Measurements from ENCODE around the gene GMCL1. TPM values are rescaled to one million over a fixed set of nuclear protein-coding genes. Genes with fewer than 3 reads are reported as not detected.
A peak's percentile ranks its signal among the peaks of the same experiment; 100 is the strongest.
"Not testable (repeated sequence)": the region's sequence is repeated elsewhere in the genome, so short reads cannot be mapped to it uniquely, and the experiment has no call there.

GMCL1 gene
- polyA plus RNA-seq, 4 donors = 18.4 to 36.5 (median 33.5) TPM

DNA sequence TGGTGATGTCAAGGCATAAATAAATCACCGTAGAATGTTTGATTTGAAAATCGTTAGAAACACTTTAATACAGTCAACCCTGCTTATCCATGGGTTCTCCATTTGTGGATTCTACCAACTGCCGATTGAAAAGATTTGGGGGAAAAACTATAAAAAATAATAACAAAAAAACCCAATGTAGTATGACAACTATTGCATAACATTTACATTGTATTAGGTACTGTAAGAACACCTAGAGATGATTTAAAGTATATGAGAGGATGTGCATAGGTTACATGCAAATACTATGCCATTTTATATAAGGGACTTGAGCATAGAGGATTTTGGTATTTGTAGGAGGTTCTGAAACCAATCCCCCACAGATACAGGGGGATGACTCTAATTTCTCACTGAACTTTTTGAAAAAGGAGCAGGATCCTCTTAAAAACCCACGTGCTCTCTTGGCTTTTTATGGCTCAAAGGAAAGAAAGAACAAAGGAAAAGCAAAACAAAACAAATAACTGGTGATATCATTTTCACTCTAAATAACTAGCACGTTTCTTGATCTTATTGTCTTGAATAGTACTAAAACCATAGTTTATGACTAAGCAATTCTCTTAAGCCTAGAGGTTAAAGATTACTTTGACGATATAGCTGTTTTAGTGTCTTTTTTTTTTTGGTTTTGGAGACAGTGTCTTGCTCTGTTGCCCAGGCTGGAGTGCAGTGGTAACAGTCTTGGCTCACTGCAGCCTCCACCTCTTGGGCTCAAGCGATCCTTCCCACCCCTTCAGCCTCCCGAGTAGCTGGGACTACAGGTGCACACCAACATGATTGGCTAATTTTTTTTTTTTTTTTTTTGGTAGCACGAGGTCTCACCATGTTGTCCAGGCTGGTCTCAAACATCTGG, 17.0 kb downstream of the GMCL1 start:
- no peak for DNase-seq (ENCODE audit: low read depth in 4 of 4, low spot score in 3 of 4)

DNA sequence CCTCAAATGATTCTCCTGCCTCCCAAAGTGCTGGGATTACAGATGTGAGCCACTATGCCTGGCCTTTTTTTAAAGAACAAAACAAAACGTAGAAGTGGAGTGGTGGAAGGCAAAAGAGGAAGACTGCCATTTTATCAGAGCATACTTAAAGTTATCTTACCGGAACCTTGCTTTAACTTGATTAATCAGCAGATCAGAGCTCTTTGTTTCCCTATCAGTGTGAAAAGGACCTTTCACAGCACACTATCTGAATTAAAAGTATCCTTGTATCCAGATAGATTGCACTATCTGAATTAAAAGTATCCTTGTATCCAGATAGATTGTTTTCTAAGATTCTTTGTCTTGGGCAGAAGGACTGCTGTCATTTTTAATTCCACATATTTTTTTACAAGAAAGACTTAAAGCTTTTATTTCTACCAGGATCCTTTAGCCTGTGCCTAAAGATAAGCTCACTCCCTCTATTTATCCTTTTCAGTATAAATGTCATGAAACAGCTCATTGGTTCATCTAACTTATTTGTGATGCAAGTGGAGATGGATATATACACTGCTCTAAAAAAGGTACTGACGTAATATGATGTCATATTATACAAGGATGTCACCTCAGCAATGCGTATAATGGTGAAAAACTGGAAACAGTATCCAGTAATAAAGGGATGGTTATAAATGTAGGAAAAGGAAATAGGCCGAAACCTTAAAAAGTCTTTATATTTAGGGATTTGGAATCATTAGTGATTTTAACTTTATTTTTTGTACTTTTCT, 17.8 kb downstream of the GMCL1 start:
- DNase-seq (ENCODE audit: low read depth in 4 of 4, low spot score in 3 of 4) = no peak

GRCh38 chr2:69848186-69848790, 18.8 kb downstream of the GMCL1 start:
- DNase-seq (ENCODE audit: low read depth in 4 of 4, low spot score in 3 of 4) = no peak

DNA sequence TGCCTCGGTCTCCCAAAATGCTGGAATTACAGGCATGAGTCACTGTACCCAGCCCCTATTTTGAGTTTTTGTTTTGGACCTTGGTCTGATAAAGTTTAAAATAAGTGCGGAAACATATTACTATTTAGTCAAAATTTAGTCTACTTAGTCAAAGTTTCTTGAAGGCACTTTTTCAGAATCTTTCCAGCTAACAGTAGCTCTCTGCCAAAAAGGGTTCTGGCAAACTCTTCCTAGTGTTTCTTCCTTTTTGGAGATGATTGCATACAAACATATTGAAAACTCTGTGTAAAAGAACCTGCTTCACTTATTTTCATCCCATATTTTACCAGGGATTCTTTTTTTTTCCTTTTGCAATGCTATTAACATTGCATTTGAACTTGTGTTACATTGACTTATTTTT, 28.8 kb downstream of the GMCL1 start:
- DNase-seq (ENCODE audit: low read depth in 4 of 4, low spot score in 3 of 4) = no peak

DNA sequence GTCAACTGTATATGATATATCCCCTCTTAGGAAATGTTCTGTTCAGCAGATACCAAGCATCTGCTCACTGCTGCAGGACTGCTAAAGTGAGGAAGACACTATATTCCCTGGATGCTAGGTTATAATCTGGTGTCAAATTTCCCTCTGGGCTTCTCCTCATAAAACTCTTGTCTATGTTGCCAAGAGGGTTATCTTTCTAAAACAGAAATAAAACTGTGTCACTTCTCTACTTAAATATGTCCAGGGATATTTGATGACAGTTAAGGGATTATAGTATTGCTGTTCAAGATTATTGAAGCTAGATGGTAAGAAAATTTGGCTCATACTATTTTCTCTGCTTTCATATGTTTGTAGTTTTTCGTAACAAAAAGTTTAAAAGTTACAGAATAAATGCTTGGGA, 33.8 kb downstream of the GMCL1 start:
- DNase-seq (ENCODE audit: low read depth in 4 of 4, low spot score in 3 of 4) = no peak

GRCh38 chr2:69888451-69888850, 59.0 kb downstream of the GMCL1 start:
- no peak for DNase-seq (ENCODE audit: low read depth in 4 of 4, low spot score in 3 of 4)

GRCh38 chr2:69889302-69889701, 59.8 kb downstream of the GMCL1 start:
- DNase-seq (ENCODE audit: low read depth in 4 of 4, low spot score in 3 of 4) = no peak

DNA sequence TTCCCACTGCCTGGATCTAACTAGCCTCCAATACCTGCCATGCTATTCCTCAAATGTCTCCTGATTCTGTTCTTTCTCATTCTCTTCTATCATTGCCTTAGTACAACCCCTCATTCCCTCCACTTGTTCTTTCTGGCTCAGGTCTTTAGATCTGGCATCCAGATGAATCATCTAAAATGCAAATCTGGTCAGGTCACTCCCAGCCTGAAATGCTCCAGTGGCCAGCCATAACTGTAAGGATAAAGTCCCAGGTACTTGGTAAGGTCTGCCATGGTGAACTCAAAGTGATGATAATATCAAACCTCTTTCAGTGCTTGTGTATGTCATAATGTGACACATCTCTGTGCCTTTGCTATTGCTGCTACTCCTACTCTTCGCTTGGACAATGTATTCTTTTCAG, 61.4 kb downstream of the GMCL1 start:
- DNase-seq (ENCODE audit: low read depth in 4 of 4, low spot score in 3 of 4) = no peak

GRCh38 chr2:69892838-69893424, 63.5 kb downstream of the GMCL1 start:
- DNase-seq (ENCODE audit: low read depth in 4 of 4, low spot score in 3 of 4) = not testable (repeated sequence)

- peak in 2 of 4 donors; percentile 58 to 77 for DNase-seq (ENCODE audit: low read depth in 4 of 4, low spot score in 3 of 4)
Observed at GRCh38 chr2:69893684-69894551, 64.5 kb downstream of the GMCL1 start, which contains the start of gene SNRNP27. TSS of gene SNRNP27 (plus strand) at chr2:69893956. CDS start at chr2:69893985, 29 bp downstream.

DNA sequence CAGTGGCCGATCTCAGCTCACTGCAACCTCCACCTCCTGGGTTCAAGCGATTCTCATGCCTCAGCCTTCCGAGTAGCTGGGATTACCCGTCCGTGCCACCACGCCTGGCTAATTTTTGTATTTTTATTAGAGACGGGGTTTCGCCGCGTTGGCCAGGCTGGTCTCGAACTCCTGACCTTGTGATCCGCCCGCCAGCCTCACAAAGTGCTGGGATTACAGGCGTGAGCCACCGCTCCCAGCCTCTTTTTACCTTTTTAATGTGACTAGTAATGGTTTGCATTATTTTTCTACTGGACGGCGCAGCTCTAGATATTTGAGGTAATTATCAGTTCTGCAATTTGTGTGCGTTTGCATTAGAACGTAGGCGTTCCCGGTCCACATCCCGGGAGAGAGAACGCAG, 65.3 kb downstream of the GMCL1 start:
- DNase-seq (ENCODE audit: low read depth in 4 of 4, low spot score in 3 of 4) = not testable (repeated sequence)

GRCh38 chr2:69902213-69902922, 72.9 kb downstream of the GMCL1 start:
- DNase-seq (ENCODE audit: low read depth in 4 of 4, low spot score in 3 of 4) = no peak

DNA sequence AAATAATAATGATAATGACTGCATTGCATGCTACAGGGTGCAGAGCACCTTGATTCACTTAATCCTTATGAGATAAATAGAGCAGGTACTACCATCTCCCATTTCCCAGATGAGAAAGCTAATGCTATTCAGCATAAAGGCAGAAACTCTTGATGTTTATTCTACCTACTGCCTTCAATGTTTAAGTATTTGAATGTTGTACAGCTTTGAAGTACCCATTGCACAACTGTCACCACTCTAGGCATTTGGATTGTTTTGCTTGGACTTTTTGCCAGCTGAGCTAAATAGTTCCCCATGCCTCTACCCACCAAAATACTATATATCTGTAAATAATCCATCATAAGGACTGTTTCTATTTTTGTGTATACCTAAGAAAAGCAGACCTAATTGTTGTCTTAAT, 77.8 kb downstream of the GMCL1 start:
- no peak for DNase-seq (ENCODE audit: low read depth in 4 of 4, low spot score in 3 of 4)

DNA sequence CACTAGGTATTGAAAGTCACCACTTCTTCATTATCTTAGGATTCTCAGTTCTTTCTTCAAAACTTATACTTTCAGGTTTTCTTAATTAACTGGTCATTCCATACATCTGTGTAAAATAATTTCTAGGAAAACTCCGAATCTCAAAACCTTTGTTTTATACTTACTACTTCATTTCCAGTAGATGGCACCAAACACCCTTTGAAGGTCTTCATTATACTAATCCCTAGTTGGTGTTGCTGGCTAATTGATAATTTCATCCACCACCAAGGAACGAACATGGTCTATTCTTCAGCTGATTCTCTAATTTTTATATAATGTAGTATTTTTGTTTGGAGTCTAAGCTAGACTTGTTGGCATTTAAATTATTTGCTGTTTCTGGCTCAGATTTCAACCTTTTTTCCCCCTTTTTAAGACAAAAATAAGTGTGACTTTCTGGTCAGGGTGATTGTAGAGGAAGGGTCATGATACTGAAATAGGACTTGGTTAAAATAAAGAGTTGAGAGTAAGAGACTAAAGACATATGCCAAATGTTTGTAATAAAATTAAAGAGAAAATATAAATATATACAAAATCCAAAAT, 82.6 kb downstream of the GMCL1 start:
- peak in 1 of 4 donors; percentile 45 for DNase-seq (ENCODE audit: low read depth in 4 of 4, low spot score in 3 of 4)

- DNase-seq (ENCODE audit: low read depth in 4 of 4, low spot score in 3 of 4) = peak; percentile 98 to 100 (median 100)
Observed at GRCh38 chr2:69914164-69914949, 84.9 kb downstream of the GMCL1 start.

DNA sequence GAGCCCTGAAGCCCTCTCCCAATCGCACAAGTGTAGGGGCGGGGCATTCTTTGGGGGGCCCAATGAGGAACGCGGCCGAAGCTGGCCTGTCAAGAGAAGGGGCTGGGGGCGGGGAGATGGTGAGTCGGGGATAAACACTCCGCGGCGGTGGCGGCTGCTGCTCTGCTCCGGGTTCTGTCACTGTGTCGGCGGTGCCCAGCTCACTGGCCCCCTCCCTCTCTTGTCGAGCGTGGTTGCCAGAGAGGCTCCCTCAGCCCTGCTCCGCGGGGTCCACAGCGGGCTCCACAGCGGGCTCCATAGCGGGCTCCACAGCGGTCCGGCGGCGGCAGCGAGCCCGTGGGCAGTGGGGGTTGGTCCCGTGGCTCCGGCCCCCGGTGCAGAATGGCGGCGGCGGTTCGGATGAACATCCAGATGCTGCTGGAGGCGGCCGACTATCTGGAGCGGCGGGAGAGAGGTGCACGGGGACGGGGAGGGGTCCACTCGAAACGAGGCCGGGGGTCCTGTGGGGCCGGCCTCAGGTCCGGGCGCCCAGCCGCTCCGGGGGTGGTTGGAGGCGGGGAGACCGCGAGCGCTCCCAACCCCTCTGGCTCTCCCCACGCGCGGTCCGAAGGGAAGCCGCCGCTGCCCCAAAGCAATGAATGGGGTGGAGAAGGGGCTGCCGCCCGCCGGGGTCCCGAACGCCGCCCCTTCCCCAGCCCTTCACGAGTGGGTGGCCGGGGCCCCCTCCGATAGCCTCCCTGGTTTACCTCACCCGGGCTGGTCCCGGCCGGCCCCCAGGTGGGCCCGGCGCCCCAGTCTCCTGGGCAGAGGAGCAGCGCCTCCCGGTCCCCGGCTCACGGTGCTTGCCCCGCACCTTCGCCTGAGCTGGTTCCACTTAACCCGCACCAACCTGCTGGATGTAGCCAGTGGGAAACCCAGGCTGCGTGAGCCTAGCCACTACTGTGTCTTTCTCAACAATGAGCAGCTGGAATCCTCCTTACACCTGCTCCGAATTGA, 85.8 kb downstream of the GMCL1 start, which contains the start of gene MXD1:
Gene MXD1, plus strand, starts transcription at position 160 of the 996 bp plus-strand sequence. Its CDS starts 222 bp downstream, at position 382.
- DNase-seq (ENCODE audit: low read depth in 4 of 4, low spot score in 3 of 4) = no peak

DNA sequence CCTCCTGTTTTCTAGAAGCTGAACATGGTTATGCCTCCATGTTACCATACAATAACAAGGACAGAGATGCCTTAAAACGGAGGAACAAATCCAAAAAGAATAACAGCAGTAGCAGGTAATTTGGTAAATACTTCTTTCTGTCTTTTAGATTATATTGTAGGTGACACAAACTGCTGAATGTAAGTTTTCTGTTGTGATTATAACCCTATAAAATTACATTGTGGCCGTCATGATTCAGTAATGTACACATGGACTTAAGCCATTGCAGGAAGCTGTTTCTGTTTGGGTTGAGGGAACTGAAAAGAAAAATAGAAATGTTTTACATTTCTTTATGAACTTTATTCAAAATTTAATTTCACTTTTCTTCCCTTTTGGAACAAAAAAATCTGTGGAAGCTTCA, 86.6 kb downstream of the GMCL1 start:
- no peak for DNase-seq (ENCODE audit: low read depth in 4 of 4, low spot score in 3 of 4)
